ENCODE data around the gene DGUOK.
A peak's percentile ranks its signal among the peaks of the same experiment; 100 is the strongest.
"Not testable (repeated sequence)": the region's sequence is repeated elsewhere in the genome, so short reads cannot be mapped to it uniquely, and the experiment has no call there.

Gene DGUOK

GRCh38 chr2:73921581-73921980 is 5.1 kb upstream of the DGUOK start:
- DNase-seq, result no peak

DNA sequence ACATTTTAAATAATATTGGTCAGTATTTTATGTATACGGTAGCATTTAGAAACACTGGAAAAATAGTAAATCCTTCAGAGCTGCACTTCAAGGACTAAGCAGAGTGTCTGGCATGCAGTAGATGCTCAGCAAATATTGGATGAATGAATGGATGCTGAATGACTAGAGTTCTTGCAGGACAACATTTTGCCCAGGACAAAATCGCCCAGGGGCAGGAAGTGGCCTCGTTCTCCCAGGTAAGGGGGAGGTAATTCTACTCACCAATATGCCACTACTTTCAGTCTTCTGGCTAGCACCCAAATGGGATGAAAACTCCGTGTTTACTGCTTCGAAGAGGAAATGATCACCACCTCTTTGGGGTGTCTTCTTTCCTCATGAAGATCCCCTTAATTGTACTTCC is 4.0 kb upstream of the DGUOK start:
- DNase-seq, result no peak

GRCh38 chr2:73925033-73925704 is 1.5 kb upstream of the DGUOK start:
- no peak for DNase-seq

GRCh38 chr2:73925853-73926492 is 707 bp upstream of the DGUOK start:
- DNase-seq, result no peak

DNA sequence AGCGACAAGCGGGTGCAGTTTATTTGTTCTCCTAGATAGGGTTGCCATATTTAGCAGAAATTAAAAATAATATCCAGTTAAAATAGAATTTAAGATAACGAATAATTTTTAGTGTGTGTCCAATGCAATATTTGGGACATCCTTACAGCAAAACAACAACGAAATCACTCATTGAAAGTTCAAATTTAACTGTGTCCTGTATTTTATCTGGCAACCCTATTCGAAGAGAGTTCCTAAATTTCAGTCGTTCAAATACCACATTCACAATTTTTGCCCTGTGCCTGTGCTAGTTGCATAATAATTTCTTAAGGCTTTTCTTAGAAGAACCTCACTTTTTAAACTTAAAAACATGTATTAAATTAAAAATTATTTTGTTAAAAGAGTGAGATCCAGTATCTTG is 664 bp downstream of the DGUOK start:
- DNase-seq, result no peak

- no peak for DNase-seq
These were observed 2.3 kb downstream of the DGUOK start for GRCh38 chr2:73928963-73929347.

DNA sequence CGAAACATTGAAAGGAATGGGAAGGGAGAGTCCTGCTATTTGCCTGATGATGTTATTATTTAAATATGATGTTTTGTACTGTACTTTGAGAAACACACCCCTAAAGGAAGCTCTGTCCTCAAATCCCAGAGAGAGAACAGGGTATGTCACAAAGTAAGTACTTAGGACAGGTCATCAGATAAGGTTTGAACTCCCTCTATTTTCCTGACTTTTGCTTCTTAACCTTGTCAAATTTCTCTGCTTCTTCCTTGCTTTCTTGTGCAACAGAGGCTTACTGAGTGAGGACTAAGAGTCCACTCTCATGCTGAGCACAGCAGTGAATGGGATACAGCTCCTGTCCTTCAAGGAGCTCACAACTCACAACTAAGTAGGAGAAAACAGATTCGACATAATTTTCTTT is 3.7 kb downstream of the DGUOK start:
- DNase-seq, result no peak

DNA sequence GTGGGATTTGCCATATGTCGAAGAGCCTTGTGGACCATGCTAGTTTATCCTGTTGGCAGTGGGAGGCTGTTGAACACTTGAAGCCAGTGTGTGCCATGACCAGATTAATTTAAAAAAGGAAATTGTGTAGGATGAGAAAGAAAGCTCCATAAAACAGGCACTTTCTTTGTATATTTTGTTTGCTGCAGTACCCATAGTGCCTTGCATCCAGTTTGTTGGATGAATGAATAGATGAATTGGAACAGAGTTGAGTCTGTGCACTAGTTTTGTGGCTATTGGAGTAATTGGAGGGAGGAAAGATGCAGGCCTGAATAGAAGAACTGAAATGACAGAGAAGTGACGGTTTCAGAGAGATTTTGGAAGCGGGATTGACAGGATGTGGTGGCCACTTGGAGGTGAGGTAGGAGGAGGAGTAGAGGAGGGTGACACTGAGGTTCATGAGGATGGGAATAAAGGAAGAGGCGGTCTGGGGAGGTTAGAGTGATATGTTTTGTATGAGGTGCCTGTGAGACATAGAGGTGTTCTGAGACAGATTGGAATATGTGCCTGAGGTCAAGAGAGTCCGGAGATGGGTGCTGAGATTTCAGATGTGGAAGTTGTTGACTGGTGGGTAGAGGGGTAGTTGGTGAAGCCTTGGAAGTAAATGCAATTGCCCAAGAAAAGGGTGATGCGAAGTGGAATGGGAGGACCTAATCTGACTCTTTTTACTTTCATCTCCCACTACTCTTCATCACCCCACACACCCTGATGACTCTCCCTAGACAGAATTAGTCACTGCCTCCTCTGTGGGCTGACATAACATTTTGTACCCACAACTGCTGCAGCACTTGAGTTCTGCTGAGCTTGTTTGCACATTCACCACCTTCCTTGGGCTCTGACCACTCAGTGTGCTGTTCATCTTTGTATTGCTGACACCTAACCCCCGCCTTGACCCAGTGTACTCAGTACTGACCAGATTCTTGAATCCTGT is 5.1 kb downstream of the DGUOK start:
- peak; percentile 65 for DNase-seq

- no peak for DNase-seq
These were observed 6.5 kb downstream of the DGUOK start for GRCh38 chr2:73933194-73933593.

DNA sequence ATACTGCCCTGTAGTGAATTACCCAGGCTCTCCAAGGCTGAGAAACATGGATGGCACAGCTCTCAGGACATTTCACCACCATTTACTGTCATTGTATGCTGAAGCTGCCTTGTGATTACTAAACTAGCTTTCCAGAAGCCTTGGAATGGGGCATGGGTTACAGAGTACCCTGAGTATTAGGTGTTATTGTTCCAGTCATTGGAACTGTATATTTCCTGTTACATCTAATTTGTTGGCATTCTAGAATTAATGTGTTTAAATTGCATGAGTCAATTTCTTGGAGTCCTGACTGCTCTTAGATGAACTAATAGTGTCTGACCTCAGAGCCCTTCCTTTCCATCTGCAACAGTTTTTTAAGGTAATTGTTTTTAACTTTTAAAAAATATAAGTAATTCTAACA is 9.0 kb downstream of the DGUOK start:
- no peak for DNase-seq

DNA sequence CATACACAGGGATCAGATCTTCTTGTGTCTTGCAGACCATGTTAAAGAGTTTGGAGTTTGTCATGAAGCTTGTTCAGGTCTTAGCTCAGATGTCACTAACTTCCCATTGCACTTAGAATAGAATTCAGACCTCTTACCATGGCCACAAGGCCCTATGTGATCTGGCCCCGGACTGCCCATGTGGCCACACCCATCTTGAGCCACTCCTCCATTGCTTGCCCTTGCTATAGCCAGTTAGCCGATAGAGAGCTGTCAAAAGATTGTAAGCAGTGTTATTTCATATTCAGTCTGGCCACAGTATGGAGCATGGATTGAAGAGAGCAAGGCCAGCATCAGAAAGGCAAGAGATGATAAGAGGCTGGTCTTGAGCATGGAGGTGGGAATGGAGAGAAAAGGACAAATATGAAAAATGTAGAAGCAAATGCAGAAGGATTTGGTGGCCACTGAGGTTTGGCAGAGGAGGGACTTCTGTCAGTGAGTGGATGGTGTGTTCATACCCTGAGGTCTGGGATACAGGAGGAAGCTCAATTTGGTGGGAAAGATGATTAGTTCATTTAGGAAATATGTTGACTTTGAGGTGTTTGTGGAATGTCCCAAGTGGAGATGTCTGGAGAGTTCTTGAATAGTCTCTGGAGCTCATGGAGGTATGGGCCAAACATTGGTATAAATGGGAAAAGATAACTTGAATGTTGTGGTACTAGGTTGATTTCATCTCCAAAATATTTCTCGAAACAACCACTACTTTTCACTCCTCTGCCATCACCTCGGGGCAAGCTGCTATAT is 10.6 kb downstream of the DGUOK start:
- no peak for DNase-seq

DNA sequence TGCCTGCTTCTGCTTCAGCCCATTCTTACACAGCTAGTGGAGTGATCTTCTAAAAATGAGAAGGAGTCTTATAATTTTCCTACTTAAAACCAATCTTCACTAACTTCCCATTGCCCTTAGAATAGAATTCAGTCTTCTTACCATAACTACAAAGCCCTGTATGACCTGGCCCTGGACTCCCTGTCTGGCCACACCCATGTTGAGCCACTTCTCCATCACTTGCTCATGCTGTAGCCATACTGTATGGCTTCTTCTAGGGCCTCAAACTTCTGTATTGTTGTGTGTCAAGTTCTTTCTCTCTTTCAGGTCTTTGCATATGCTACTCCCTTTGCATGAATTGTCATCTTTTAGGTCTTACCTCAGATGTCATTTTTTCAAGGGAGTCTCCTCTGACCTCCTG is 11.2 kb downstream of the DGUOK start:
- DNase-seq, result no peak

DNA sequence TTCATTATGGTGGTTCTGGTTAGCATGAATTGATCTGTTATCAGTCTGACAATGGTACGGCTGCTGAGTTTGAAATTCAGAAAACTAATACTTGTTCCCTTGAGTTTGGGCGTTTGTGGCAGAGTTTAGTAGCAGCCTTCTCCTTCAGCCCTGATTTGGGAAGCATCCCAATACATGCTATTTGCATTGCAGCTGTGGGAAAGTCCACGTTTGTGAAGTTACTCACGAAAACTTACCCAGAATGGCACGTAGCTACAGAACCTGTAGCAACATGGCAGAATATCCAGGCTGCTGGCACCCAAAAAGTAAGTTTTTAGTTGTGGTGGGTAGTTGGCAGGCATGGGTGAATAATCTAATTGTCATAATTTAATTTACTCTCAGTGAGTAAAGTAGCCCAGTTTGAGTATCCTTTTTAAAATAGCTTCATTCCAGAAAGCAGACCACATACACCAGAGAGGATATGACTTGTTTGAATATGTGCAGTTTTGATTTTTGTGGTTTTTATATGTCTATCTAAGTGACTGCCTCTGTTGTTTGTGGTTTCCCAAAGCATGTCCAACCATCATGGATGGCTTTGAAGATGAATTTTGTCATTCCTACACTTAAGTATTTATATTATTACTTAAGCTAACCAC is 12.2 kb downstream of the DGUOK start:
- DNase-seq, result no peak

DNA sequence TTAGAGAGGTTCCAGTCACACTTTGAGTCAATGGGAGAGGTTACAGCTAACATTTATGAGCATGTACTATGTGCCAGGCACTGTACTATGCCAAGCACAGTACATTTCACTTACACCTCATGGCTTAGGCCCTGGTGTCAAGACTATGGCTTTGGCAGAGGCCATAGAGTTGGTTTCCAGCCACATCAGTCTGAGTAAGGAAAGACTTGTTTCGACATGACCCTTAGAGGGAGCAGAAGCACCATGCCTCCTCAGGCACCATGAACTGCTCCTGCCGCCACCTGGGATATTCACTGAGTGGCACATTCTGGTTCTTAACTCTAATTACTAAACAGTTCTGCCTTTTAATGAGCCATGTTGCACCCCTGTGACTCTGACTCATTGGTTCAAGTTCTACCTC is 12.7 kb downstream of the DGUOK start:
- peak; percentile 60 for DNase-seq

- DNase-seq, result not testable (repeated sequence)
These were observed 13.4 kb downstream of the DGUOK start for GRCh38 chr2:73940066-73940465.

DNA sequence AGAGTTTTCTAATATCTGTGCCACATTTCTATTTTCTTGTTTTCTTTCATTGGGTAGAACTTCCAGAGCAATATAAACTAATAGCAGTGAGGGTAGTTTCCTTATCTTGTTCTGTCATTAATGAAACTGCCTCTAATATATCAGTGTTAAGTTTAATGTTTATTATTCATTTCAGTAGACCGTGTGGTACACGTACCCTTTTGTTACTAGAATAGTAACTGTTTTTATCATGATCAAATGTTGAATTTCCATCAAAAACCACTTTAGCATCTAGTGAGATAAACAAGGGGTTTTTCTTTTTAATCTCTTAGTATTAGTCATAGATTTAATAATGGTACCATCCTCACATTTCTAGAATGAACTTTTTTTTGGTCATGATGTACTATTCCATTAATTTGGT is 16.0 kb downstream of the DGUOK start:
- no peak for DNase-seq

DNA sequence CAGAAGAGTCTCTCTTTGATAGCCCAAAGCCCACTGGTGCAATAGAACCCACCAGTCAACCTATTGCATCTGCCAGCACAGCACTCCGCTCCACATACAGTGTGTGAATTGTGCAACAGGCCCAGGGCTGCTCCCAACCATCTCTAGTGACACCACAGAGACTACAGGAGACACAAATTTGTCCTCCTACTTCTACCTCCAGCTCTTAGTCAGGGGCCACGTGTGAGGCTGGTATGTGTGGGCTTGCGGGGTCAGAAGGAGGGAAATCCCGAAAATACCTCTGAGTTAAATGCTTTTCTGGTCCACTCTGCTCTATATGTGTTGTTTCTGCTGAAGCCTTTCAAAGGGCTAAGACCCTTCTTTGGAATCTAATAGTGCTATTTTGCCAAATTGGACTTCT is 18.0 kb downstream of the DGUOK start:
- peak; percentile 65 for DNase-seq

DNA sequence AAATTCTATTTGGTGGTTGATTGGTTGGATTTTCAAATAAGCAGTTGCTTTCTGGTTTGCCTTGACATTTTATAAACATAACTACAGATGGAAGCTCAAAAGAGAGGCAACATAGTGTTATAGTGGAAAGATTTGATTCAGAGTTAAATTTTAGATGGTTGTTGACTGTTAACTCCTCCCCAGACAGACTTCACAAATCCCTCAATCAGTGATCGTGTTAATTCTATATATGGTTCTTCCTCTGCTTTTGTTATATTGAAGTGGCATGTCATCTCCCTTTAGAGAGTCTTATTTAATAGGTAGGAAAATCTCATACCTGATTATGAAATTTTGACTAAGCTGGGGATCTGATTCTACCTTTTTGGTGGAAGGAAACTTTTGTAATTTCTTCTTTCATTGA is 19.5 kb downstream of the DGUOK start:
- DNase-seq, result no peak

- DNase-seq, result no peak
These were observed 20.0 kb downstream of the DGUOK start for GRCh38 chr2:73946666-73947065.

- no peak for DNase-seq
These were observed 20.8 kb downstream of the DGUOK start for GRCh38 chr2:73947412-73948018.

DNA sequence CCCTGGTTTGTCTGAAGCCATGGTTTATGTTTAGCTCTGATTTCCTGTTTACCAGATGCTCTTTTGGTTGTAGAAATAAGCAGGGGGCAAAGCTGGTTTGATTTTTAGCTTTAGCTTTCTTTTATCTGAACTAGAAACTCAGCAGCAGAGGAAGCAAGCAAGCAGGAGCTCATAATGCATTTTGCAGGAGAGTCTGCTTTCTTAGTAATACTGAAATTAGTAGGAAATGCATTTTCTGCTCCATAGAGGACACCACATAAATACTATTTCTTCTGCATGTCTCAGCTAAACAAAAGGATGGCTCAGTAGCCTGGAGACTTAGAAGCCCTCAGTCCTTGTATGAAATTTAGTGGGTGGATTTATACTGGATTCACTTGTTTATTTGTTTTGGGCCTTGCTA is 23.1 kb downstream of the DGUOK start:
- DNase-seq, result no peak
